ENCODE data around the gene HDAC10. TPM values are rescaled to one million over a fixed set of nuclear protein-coding genes. Genes with fewer than 3 reads are reported as not detected.

HDAC10 gene
- polyA plus RNA-seq, 1 of the 3 experiments (the other 2 are of a cell fraction), result 51.9 TPM

DNA sequence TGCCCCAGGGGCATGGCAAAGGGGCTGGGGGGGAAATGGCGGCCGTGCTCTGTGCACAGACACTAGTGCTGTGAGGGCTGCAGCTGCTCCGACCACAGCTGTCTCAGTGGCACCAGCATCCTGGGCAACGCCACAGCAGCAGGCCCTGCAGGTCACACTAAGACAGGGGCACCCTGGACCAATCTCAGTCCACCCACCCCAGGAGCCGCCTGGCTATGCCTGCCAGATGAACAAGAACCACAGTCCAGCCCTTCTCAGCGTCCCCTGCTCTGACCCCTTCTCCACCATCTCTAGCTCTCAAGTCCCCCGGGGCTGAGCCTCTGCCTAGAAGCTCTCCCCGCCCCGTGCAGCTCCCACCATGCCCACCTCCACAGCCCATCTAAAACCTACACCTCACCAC lies 22.7 kb downstream of the HDAC10 start:
- Histone ChIP-seq H3K9ac (no peak overlapping the region), H4K20me1 (ENCODE audit: insufficient read depth) (no peaks in the 10 kb centered on the region), H2AFZ (ENCODE audit: low read depth) (no peak overlapping the region), H3K4me3 (ENCODE audit: low read depth in 2 of 2, low read length in 1 of 2) (no peak overlapping the region), H3K9me2 (no peaks in the 10 kb centered on the region), H3K36me3 (replicated peaks in 1 of 2; ENCODE audit: control insufficient read depth in 1 of 2, insufficient read depth in 2 of 2, low read length in 1 of 2) (peaks cover 0 to 24% of the 10 kb centered on the region in 2 experiments), H3K4me2 (no peak overlapping the region), H3K9me3 (no peaks in the 10 kb centered on the region), H3K27ac (ENCODE audit: low read depth in 2 of 2, low read length in 1 of 2) (no peak overlapping the region), H3K79me2 (ENCODE audit: insufficient read depth) (peaks cover 11% of the 10 kb centered on the region; the same call in 1 of the 2 replicates), H3F3A (replicated peaks; ENCODE audit: insufficient read depth) (no peaks in the 10 kb centered on the region), H3K4me1 (ENCODE audit: control insufficient read depth in 1 of 2, insufficient read depth in 2 of 2, low read depth in 1 of 2, low read length in 1 of 2) (no peaks in the 10 kb centered on the region), H3K27me3 (ENCODE audit: insufficient read depth) (no peaks in the 10 kb centered on the region)
- whole genome bisulfite sequencing (ENCODE audit: low lambda C conversion rate), result 97% methylated on average over 9 of the region's 9 CpGs
- CTCF ChIA-PET, result interaction anchor here (1.0 to 2.1 kb wide), 4 partner anchors 9 to 172 kb away, joined by 3 to 13 read pairs (median 4); no protein-coding TSS in a partner anchor
- POLR2A ChIA-PET, result no interaction called here
- DNase-seq, result no peak
- no peak for TF ChIP-seq CHD2 (IDR thresholded peaks at IDR 0.05; ENCODE audit: low read length, partially characterized antibody)
- TF ChIP-seq RXRA (IDR thresholded peaks at IDR 0.05; ENCODE audit: borderline replicate concordance, low read depth), result no peak
- TF ChIP-seq, protein P1, sequence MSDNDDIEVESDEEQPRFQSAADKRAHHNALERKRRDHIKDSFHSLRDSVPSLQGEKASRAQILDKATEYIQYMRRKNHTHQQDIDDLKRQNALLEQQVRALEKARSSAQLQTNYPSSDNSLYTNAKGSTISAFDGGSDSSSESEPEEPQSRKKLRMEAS (IDR thresholded peaks at IDR 0.05; ENCODE audit: low read depth), result no peak
- TF ChIP-seq, protein P2, sequence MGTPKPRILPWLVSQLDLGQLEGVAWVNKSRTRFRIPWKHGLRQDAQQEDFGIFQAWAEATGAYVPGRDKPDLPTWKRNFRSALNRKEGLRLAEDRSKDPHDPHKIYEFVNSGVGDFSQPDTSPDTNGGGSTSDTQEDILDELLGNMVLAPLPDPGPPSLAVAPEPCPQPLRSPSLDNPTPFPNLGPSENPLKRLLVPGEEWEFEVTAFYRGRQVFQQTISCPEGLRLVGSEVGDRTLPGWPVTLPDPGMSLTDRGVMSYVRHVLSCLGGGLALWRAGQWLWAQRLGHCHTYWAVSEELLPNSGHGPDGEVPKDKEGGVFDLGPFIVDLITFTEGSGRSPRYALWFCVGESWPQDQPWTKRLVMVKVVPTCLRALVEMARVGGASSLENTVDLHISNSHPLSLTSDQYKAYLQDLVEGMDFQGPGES (IDR thresholded peaks at IDR 0.05; ENCODE audit: low read depth, low read length), result no peak
- no peak for TF ChIP-seq TEAD4 (IDR thresholded peaks at IDR 0.05; ENCODE audit: borderline replicate concordance, insufficient read depth)

DNA sequence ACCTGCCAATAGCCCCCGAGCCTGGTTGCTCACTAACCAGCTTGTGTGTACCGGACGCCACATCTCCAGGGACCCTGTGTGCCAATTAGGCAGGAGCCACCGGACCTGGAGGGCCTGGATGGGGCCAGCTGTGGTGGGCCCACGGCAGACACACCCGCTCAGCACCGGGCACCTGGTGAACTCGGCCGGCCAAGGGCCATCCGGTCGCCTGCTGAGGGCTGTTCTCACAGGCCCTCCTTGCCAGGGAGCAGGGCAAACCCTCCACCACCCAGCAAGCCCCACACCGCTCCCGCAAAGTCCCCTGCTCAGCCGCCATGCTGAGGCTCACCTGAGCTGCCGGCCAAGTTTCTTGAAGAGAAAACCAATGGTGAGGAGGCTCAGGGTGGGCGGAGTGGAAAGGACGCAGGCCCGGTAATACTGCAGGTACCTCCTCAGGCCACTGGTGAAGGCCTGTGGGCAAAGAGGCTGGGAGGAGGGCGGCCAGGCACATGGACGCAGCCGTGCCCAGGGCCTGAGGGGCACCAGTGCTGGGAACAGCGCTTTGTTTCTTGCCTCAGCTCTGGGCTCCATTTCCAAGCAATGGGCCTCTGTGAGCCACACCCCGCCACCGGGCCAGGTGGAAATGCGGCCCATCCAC lies 23.4 kb downstream of the HDAC10 start:
- H3K9me3 ChIP-seq, result no peaks in the 10 kb centered on the region
- no peak overlapping the region for H3K4me2 ChIP-seq
- no peak overlapping the region for H3K4me3 ChIP-seq (ENCODE audit: low read depth in 2 of 2, low read length in 1 of 2)
- H3K27me3 ChIP-seq (ENCODE audit: insufficient read depth), result no peaks in the 10 kb centered on the region
- no peak for DNase-seq
- no peak overlapping the region for H2AFZ ChIP-seq (ENCODE audit: low read depth)
- H3K9me2 ChIP-seq, result no peaks in the 10 kb centered on the region
- peaks cover 0 to 28% of the 10 kb centered on the region in 2 experiments for H3K36me3 ChIP-seq (replicated peaks in 1 of 2; ENCODE audit: control insufficient read depth in 1 of 2, insufficient read depth in 2 of 2, low read length in 1 of 2)
- no peaks in the 10 kb centered on the region for H4K20me1 ChIP-seq (ENCODE audit: insufficient read depth)
- H3K79me2 ChIP-seq (ENCODE audit: insufficient read depth), result peaks cover 11% of the 10 kb centered on the region; the same call in 1 of the 2 replicates
- H3F3A ChIP-seq (replicated peaks; ENCODE audit: insufficient read depth), result no peaks in the 10 kb centered on the region
- CTCF ChIA-PET, result interaction anchor here (0.9 to 2.1 kb wide), 5 partner anchors 9 to 271 kb away, joined by 3 to 13 read pairs (median 3); no protein-coding TSS in a partner anchor
- no peak overlapping the region for H3K9ac ChIP-seq
- no peak for TF ChIP-seq TEAD4 (IDR thresholded peaks at IDR 0.05; ENCODE audit: borderline replicate concordance, insufficient read depth)
- no peak for TF ChIP-seq FOXM1 (IDR thresholded peaks at IDR 0.05; ENCODE audit: low read depth)
- TF ChIP-seq RAD21 (IDR thresholded peaks at IDR 0.05; ENCODE audit: low read length), result no peak
- no peak for TF ChIP-seq MXI1 (IDR thresholded peaks at IDR 0.05; ENCODE audit: low read depth, low read length)
- no peaks in the 10 kb centered on the region for H3K4me1 ChIP-seq (ENCODE audit: control insufficient read depth in 1 of 2, insufficient read depth in 2 of 2, low read depth in 1 of 2, low read length in 1 of 2)
- POLR2A ChIA-PET, result no interaction called here
- no peak overlapping the region for H3K27ac ChIP-seq (ENCODE audit: low read depth in 2 of 2, low read length in 1 of 2)
- 96% methylated on average over 14 of the region's 25 CpGs for WGBS (ENCODE audit: low lambda C conversion rate)

DNA sequence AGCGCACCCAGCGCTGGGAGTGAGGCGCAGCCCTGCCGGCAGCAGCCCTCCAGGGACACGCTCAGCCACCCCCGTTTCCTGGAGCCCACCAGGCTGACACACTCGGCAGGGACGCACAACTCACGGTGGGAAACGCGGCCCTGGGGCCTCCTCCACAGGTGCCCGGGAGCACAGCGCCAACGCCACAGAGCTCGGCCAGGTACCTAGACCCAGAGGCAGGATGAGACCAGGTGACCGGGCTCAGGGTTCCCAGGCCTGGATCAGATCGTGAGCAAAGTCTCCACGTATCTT lies 24.2 kb downstream of the HDAC10 start:
- Histone ChIP-seq H3K4me2 (no peak overlapping the region), H2AFZ (ENCODE audit: low read depth) (no peak overlapping the region), H3K27me3 (ENCODE audit: insufficient read depth) (no peaks in the 10 kb centered on the region), H3K9me2 (no peaks in the 10 kb centered on the region), H3K27ac (ENCODE audit: low read depth in 2 of 2, low read length in 1 of 2) (no peak overlapping the region), H3K36me3 (replicated peaks in 1 of 2; ENCODE audit: control insufficient read depth in 1 of 2, insufficient read depth in 2 of 2, low read length in 1 of 2) (peaks cover 0 to 36% of the 10 kb centered on the region in 2 experiments), H3K4me3 (ENCODE audit: low read depth in 2 of 2, low read length in 1 of 2) (no peak overlapping the region), H3K4me1 (ENCODE audit: control insufficient read depth in 1 of 2, insufficient read depth in 2 of 2, low read depth in 1 of 2, low read length in 1 of 2) (no peaks in the 10 kb centered on the region), H4K20me1 (ENCODE audit: insufficient read depth) (no peaks in the 10 kb centered on the region), H3K9me3 (no peaks in the 10 kb centered on the region), H3F3A (replicated peaks; ENCODE audit: insufficient read depth) (no peaks in the 10 kb centered on the region), H3K9ac (no peak overlapping the region), H3K79me2 (ENCODE audit: insufficient read depth) (peaks cover 11% of the 10 kb centered on the region; the same call in 1 of the 2 replicates)
- TF ChIP-seq POLR2AphosphoS5 (IDR thresholded peaks at IDR 0.05; ENCODE audit: low read depth, low read length) (no peak), TAF1 (IDR thresholded peaks at IDR 0.05; ENCODE audit: borderline replicate concordance, low read depth, low read length) (no peak), FOXJ3 (CRISPR knock-in tag; IDR thresholded peaks at IDR 0.05) (no peak), FOSL2 (IDR thresholded peaks at IDR 0.05; ENCODE audit: borderline replicate concordance, low read depth) (no peak), MXI1 (IDR thresholded peaks at IDR 0.05; ENCODE audit: low read depth, low read length) (no peak), YY1 (IDR thresholded peaks at IDR 0.05; ENCODE audit: low read depth) (no peak), GATA2 (CRISPR knock-in tag; IDR thresholded peaks at IDR 0.05) (no peak), JUND (IDR thresholded peaks at IDR 0.05) (no peak)
- TF ChIP-seq, protein P3, sequence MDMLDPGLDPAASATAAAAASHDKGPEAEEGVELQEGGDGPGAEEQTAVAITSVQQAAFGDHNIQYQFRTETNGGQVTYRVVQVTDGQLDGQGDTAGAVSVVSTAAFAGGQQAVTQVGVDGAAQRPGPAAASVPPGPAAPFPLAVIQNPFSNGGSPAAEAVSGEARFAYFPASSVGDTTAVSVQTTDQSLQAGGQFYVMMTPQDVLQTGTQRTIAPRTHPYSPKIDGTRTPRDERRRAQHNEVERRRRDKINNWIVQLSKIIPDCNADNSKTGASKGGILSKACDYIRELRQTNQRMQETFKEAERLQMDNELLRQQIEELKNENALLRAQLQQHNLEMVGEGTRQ (IDR thresholded peaks at IDR 0.05; ENCODE audit: borderline replicate concordance, low read depth, low read length), result no peak
- TF ChIP-seq, protein P4, sequence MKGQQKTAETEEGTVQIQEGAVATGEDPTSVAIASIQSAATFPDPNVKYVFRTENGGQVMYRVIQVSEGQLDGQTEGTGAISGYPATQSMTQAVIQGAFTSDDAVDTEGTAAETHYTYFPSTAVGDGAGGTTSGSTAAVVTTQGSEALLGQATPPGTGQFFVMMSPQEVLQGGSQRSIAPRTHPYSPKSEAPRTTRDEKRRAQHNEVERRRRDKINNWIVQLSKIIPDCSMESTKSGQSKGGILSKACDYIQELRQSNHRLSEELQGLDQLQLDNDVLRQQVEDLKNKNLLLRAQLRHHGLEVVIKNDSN (IDR thresholded peaks at IDR 0.05; ENCODE audit: borderline replicate concordance, low read depth), result no peak
- ChIA-PET POLR2A (no interaction called here), CTCF (interaction anchor here (0.9 to 2.1 kb wide), 5 partner anchors 10 to 272 kb away, joined by 3 to 13 read pairs (median 3); no protein-coding TSS in a partner anchor)
- WGBS (ENCODE audit: low lambda C conversion rate), result 100% methylated on average over 4 of the region's 18 CpGs
- DNase-seq, result no peak
